HPDE6-E6E7 (cell line): ENCODE data around the gene MORC3.
"Not testable (repeated sequence)": the region's sequence is repeated elsewhere in the genome, so short reads cannot be mapped to it uniquely, and the experiment has no call there.

Source experiments
- DNase-seq: peaks from one replicate; pipeline ENCODE4 v3.0.0; 2011; ENCODE audit warnings: missing footprints; ENCODE audit errors: extremely low spot score

The MORC3 gene, protein sequence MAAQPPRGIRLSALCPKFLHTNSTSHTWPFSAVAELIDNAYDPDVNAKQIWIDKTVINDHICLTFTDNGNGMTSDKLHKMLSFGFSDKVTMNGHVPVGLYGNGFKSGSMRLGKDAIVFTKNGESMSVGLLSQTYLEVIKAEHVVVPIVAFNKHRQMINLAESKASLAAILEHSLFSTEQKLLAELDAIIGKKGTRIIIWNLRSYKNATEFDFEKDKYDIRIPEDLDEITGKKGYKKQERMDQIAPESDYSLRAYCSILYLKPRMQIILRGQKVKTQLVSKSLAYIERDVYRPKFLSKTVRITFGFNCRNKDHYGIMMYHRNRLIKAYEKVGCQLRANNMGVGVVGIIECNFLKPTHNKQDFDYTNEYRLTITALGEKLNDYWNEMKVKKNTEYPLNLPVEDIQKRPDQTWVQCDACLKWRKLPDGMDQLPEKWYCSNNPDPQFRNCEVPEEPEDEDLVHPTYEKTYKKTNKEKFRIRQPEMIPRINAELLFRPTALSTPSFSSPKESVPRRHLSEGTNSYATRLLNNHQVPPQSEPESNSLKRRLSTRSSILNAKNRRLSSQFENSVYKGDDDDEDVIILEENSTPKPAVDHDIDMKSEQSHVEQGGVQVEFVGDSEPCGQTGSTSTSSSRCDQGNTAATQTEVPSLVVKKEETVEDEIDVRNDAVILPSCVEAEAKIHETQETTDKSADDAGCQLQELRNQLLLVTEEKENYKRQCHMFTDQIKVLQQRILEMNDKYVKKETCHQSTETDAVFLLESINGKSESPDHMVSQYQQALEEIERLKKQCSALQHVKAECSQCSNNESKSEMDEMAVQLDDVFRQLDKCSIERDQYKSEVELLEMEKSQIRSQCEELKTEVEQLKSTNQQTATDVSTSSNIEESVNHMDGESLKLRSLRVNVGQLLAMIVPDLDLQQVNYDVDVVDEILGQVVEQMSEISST

DNA sequence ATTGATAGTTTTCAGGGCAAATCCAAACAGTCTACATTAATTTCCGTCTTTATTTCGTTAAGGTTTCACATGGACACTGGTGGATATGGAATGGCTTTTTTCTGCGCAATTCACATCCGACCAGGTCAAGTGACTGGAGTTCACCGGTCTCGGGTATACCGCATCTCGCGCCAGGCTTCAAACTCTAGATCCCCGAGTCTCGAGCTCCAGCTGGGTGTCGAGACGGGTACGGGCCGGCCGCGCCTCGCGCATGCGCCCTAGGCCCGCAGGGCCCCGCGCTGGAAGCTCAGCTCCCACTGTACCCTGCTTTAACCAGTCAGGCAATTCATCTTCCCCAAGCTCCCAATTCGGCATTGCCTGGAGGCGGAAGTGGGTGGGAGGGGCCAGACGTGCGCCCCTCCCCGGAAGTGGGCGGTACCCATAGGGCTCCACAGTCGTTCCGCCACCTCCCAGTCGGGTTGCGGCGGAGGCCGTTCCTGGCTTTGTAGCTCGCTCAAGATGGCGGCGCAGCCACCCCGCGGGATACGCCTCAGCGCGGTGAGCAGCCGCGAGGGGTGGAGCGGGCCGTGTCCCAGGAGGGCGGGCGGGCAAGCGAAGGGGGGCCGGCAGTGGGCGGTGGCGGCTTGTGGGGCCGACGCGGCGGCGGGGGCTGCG, at the start of gene MORC3:
MORC3 (plus strand) TSS at position 431 of the 654 bp plus-strand sequence; CDS start at position 499, 68 bp downstream.
- DNase-seq, result peak; percentile 98

DNA sequence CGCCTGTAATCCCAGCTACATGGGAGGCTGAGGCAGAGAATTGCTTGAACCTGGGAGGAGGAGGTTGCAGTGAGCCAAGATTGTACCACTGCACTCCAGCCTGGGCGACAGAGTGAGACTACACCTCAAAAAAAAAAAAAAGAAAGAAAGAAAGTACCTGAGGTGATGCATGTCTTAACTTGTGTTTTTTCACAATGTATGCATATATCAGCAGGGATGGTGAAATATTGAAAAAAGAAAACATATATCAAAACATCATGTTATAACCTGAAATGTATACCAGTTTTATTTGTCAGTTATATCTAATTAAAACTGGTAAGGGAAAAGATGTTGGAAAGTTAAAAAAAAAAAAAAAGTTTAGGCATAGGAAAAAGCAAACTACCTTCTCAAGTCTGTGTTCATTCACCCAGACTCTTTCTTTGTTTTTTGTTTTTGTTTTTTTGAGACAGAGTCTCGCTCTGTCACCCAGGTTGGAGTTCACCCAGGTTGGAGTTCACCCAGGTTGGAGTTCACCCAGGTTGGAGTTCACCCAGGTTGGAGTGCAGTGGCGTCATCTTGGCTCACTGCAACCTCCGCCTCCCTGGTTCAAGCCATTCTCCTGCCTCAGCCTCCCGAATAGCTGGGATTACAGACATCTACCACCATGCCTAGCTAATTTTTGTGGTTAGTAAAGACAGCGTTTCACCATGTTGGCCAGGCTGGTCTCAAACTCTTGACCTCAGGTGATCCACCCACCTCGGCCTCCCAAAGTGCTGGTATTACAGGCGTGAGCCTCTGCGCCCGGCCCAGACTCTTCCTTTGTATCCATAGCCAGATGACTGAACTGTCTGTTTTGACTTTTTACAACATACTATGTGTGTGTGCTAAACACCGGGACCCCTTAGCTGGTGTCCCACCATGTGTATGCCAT, 49.0 kb upstream of the MORC3 start:
- DNase-seq, result not testable (repeated sequence)

DNA sequence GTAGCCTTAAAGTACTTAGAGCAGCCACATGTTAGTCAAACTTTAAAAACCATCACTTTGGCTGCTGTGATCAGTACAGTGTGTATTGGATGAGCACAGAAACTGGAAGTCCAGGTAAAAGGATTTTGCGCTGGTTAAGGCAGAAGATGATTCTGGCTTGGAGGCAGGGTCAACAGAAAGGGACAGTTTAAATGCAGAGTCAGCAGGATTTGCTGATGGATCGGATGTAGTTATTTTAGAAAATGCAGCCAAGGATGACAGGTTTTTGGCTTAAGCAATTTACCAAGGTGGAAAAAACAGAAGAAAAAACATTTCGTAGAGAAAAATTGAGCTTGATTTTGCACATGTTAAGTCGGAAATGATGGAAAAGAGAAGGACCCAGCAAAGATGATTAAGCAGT, 45.9 kb upstream of the MORC3 start:
- no peak for DNase-seq

DNA sequence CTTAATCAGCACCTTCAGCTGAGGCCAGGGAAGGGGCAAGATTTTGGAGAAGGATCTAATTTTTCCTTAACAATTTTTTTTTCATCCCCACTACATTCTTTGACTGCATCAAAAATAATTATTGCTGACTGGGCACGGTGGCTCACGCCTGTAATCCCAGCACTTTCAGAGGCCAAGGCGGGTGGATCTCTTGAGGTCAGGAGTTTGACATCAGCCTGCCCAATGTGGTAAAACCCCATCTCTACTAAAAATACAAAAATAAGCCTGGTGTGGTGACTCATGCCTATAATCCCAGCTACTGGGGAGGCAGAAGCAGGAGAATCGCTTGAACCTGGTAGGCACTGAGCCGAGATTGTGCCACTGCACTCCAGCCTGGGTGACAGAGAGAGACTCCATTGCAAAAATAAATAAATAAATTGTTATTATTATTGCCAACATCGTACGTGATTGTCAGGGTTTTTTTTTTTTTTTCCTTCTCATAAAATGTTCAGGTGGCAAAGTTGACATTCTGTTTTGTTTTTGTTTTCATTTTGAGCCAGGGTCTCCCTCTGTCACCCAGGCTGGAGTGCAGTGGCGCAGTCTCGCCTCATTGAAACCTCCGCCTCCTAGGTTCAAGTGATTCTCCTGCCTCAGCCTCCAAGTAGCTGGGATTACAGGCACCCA, 37.3 kb upstream of the MORC3 start:
- no peak for DNase-seq

DNA sequence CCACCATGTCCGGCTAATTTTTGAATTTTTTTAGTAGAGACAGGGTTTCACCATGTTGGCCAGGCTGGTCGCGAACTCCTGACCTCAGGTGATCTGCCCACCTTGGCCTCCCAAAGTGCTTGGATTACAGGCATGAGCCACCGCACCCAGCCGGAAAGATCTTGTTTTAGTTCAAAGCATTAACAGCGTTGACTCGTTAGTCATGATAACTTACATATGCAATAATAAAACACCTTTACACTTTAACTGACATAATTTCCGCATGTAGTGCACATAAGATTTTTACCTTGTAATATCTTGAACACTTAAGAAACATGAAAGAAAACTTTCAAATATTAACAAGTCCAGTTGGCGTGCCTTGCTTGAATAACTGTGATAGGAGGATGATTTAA, 36.8 kb upstream of the MORC3 start:
- not testable (repeated sequence) for DNase-seq

DNA sequence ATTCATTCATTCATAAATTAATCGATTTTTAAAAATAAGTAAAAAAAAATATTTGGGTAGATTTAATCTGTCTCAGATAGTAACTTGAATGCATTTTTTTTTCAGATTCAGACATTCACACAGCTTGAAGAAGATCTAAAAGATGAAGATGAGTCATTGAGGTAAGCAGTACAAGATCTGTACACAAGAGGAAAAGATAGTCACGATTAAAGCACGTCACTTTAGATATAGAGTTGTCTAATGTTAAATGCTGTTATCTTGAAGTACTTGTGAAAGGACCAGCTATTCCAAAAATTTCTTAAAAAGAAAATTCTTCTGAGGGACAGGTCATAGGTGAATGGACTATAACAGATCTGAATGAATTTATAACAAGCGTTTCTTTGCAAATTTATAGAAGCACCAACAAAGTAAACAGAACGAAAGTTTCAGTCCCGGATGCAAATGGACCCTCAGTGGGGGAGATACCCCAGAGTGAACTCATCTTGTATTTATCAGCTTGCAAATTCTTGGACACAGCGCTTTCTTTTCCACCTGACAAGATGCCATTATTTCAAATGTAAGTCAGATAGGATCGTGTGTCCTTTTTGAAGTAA, 31.2 kb upstream of the MORC3 start:
- DNase-seq, result no peak

DNA sequence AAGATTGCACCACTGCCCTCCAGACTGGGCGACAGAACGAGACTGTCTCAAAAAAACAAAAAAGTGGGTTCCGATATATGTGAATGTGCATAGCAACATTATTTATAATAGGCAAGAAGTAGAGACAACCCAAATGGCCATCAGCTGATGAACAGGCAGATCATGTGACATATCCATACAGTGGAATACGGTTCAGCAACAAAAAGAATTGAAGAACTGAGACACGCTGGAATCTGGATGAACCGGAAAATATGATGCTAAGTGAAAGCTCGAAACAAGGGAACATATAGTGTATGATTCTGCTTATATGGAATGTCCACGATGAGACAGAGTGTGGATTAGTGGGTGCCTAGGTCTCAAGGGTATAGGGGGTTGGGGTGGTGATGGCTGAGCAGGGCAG, 28.5 kb upstream of the MORC3 start:
- no peak for DNase-seq

DNA sequence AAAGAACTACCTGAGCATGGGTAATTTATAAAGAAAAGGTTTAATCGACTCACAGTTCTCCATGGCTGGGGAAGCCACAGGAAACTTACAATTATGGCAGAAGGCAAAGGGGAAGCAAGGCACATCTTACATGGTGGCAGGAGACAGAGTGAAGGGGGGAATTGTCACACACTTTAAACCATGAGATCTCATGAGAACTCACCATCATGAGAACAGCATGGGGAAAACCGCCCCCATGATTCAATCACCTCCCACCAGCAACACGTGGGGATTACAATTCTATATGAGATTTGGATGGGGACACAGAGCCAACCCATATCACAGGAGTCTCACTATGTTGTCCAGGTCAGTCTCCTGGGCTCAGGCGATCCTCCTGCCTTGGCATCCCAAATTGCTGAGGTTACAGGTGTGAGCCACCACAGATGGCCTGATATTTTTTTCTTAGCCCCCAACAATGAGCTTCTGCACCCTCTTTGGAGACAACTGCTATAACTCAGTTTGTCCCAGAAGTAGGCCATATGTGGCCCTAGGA, 22.5 kb upstream of the MORC3 start:
- no peak for DNase-seq

DNA sequence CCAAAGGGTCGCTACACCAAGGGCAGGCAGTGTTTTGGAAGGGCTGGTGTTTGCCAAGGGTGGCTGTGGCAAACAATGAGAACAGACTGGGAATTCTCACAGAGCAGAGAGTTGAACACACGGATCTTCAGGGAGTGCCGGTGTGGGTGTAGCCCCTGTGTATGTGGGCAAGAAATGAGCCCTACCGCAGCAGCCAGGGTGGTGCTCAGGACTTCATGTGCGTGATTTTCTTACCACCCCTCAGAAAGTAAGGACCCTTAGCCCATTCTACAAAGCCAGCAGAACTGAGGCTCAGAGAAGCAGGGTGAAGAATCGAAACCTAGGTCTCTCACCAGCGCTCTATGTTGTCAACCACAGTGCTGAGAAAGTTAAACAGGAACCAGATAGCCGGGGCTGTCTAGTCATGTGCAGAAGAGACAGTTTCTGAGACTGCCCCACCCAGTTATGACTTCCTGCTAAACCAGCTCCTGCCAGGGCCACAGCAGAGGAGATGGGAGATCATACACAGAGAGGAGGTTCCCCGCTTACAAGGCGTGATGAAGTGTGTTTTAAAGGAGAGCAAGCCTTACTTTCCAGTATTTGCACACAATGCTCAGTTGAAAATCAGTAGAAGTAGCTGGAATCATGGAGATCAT, 21.9 kb upstream of the MORC3 start:
- peak; percentile 94 for DNase-seq

DNA sequence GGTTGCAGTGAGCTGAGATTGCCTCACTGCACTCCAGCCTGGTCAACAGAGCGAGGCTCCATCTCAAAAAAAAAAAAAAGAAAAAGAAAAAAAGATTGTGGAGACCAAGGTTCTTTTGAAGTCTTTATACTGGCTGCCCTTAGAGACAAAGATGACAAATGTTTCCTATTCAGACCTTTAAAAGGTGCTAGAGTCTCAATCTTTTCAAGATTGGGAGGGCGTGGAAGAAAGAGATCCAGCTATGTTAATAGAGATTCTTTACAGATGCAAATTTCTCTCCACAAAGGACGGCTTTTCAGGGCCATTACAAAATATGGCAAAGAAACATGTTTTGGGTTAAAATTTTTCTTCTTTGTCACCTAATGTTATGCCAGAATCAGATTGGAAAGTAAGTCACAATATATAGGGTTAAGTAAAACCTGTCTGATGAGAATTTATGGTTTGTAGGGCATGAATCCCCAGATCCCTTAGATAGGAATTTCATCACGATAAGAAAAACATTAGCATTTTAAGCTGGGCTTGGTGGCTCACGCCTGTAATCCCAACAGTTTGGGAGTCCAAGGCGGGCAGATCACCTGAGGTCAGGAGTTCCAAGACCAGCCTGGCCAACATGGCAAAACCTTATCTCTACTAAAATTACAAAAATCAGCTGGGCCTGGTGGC, 13.0 kb upstream of the MORC3 start:
- DNase-seq, result no peak

DNA sequence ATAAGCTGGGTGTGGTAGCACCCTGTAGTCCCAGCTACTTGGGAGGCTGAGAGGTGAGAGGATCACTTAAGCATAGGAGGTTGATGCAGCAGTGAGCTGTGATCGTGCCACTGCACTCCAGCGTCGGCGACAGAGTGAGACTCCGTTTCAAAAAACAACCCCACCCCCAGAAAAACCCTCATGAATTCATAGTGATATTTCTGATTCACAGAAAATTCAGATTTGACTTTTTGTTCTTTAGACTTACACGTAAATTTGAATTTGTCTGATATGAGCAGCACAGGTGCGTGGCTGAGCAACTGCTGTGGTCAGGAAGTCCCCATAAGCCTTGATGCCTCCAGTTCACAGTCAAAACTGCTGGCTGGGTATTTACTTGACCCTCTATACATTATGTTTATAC, 10.0 kb upstream of the MORC3 start:
- DNase-seq, result no peak

DNA sequence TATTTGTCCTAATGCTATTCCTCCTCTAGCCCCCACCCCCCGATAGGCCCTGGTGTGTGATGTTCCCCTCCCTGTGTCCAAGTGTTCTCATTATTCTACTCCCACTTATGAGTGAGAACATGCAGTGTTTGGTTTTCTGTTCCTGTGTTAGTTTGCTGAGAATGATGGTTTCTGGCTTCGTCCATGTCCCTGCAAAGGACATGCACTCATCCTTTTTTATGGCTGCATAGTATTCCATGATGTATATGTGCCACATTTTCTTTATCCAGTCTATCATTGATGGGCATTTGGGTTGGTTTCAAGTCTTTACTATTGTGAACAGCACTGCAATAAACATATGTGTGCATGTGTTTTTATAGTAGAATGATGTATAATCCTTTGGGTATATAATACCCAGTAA, 6.6 kb upstream of the MORC3 start:
- not testable (repeated sequence) for DNase-seq

DNA sequence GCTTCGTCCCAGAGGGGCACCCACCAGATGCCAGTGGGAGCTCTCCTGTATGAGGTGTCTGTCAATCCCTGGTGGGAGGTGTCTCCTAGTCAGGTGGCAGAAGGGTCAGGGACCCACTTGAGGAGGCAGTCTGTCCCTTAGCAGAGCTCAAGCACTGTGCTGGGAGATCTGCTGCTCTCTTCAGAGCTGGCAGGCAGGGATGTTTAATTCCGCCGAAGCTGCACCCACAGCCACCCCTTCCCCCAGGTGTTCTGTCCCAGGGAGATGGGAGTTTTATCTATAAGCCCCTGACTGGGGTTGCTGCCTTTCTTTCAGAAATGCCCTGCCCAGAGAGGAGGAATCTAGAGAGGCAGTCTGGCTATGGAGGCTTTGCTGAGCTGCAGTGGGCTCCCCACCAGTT, 4.0 kb upstream of the MORC3 start:
- not testable (repeated sequence) for DNase-seq

DNA sequence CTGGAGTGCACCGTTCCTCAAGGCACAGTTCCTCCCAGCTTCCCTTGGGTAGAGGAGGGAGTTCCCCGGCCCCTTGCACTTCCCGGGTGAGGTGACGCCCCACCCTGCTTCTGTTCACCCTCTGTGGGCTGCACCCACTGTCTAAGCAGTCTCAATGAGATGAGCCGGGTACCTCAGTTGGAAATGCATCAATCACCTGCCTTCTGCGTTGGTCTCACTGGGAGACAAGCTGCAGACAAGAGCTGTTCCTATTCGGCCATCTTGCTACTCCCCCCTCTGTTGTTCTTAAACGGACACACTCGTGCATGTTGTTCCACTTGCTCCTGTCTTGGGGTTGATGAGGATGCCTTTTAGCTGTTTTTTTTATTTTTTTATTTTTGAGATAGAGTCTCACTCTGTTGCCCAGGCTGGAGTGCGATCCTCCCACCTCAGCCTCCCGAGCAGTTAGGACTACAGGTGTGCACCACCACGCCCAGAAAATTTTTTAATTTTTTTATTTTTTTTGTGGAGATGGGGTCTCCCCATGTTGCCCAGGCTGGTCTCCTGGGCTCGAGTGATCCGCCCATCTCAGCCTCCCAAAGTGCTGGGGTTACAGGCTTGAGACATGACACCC, 3.0 kb upstream of the MORC3 start:
- no peak for DNase-seq

DNA sequence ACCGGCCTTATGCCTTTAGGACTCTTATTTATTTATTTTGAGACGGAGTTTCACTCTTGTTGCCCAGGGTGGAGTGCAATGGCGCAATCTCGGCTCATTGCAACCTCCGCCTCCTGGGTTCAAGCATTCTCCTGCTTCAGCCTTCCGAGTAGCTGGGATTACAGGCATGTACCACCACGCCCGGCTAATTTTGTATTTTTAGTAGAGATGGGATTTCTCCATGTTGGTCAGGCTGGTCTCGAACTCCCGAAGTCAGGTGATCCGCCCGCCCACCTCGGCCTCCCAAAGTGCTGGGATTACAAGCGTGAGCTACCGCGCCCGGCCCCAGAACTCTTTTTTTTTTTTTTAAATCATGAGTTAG, 611 bp upstream of the MORC3 start:
- DNase-seq, result not testable (repeated sequence)

DNA sequence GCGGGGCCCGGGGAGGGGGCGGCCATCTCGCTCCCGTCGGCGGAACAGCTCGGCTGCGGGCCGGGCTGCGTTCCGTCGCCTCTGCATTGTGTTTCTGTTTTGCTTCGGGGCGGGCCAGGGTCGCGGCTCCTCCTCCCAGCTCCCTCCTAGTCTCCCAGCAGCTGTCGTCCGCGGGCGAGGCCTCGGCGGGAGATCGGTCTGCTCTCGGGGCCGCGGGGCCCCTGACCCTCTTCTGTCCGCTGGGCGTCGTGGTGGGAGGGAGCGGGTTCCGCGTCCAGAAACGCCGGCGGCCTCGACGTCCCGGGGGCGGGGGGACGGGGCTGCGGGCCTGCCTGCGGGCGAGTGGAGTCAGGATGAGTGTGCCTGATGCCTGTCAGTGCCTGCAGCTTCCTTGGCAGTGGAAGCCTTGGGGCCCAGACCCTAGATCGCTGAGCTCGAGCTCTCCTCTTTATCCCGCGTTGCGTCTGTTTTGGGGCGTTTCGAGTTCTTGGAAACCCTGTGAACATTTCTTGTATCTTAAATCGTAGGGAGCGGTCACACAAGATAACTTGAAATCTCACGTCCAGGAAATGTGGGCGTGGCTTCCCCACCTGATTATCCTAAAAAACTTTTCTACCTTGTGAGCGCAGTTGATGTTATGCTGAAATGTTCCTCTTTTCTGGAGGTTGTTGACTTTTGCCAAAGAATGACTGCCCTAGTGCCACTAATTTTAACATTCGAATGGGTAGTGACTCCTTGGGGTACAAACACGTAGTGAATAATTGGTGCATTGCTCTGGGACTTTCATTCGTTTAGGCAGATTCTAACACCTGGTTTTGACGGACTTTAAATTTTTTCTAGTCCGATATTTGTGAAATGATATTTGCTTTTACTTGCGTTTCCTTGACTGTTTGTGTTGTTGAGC, 676 bp downstream of the MORC3 start:
- DNase-seq, result peak; percentile 63

DNA sequence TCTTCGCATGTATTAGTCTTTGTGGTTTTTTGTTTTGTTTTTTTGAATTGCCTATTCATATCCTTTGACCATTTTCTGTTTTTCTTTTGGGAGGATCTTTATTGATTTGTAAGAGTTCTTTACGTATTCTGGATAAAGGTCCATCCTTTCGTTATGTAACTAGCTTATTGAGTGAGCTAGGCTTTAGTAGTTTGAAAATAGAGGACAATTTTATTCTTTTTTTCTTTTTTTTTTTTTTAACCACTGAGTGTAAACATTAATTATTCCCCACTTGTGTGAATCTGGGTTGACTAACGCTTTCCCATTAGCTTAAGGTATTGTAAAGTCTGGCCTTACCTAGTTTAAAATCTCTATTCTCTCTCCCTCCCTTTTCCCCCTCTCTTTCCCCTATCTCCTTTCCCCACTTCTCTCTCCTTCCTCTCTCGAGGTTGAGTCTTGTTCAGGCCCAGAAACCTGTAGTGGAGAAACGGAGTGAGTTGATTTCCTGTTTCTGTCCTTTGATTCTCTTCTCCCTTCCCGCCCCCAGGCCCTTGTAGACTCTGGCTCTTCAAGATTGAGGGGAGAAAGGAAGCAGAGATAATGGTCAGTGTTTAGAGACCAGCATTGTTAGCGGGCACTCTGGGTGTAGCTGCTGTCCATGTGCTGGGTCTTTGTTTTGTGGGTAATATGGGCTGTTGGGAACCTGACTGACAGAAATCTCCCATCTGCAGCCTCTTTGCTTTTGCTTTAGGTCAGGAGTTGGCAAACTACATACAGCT, 1.5 kb downstream of the MORC3 start:
- DNase-seq, result no peak
